ENCODE measurements around the gene KRTAP5-3.
"Not testable (repeated sequence)": the region's sequence is repeated elsewhere in the genome, so short reads cannot be mapped to it uniquely, and the experiment has no call there.

The KRTAP5-3 gene

GRCh38 chr11:1582909-1583308 lies 25.4 kb downstream of the KRTAP5-3 start:
- not testable (repeated sequence) for DNase-seq (ENCODE audit: low read depth, low spot score)

- DNase-seq (ENCODE audit: low read depth, low spot score), result no peak
These were observed 26.3 kb downstream of the KRTAP5-3 start for GRCh38 chr11:1581976-1582375.

GRCh38 chr11:1576825-1577224 lies 31.4 kb downstream of the KRTAP5-3 start:
- DNase-seq (ENCODE audit: low read depth, low spot score), result no peak

- not testable (repeated sequence) for DNase-seq (ENCODE audit: low read depth, low spot score)
These were observed 32.5 kb downstream of the KRTAP5-3 start for GRCh38 chr11:1575756-1576155.

GRCh38 chr11:1574933-1575242 lies 33.4 kb downstream of the KRTAP5-3 start:
- no peak for DNase-seq (ENCODE audit: low read depth, low spot score)

GRCh38 chr11:1574238-1574932 lies 33.9 kb downstream of the KRTAP5-3 start:
- no peak for DNase-seq (ENCODE audit: low read depth, low spot score)

- no peak for DNase-seq (ENCODE audit: low read depth, low spot score)
These were observed 34.4 kb downstream of the KRTAP5-3 start for GRCh38 chr11:1573903-1574237.

- no peak for DNase-seq (ENCODE audit: low read depth, low spot score)
These were observed 35.0 kb downstream of the KRTAP5-3 start for GRCh38 chr11:1573077-1573902.

- no peak for DNase-seq (ENCODE audit: low read depth, low spot score)
These were observed 35.8 kb downstream of the KRTAP5-3 start, which contains the start of gene DUSP8 for GRCh38 chr11:1572197-1573076. Gene DUSP8 (minus strand): TSS chr11:1572271. CDS start chr11:1565826, 6,445 bp downstream.

- DNase-seq (ENCODE audit: low read depth, low spot score), result no peak
These were observed 36.5 kb downstream of the KRTAP5-3 start for GRCh38 chr11:1571760-1572196.

GRCh38 chr11:1570896-1571759 lies 37.1 kb downstream of the KRTAP5-3 start:
- DNase-seq (ENCODE audit: low read depth, low spot score), result no peak

GRCh38 chr11:1570531-1570895 lies 37.8 kb downstream of the KRTAP5-3 start:
- DNase-seq (ENCODE audit: low read depth, low spot score), result no peak

GRCh38 chr11:1570001-1570453 lies 38.2 kb downstream of the KRTAP5-3 start:
- no peak for DNase-seq (ENCODE audit: low read depth, low spot score)

GRCh38 chr11:1569251-1569780 lies 38.9 kb downstream of the KRTAP5-3 start:
- DNase-seq (ENCODE audit: low read depth, low spot score), result no peak

GRCh38 chr11:1568441-1568911 lies 39.8 kb downstream of the KRTAP5-3 start:
- DNase-seq (ENCODE audit: low read depth, low spot score), result no peak

GRCh38 chr11:1567721-1568100 lies 40.6 kb downstream of the KRTAP5-3 start:
- DNase-seq (ENCODE audit: low read depth, low spot score), result no peak

- DNase-seq (ENCODE audit: low read depth, low spot score), result no peak
These were observed 41.1 kb downstream of the KRTAP5-3 start for GRCh38 chr11:1567052-1567720.

- DNase-seq (ENCODE audit: low read depth, low spot score), result no peak
These were observed 41.7 kb downstream of the KRTAP5-3 start for GRCh38 chr11:1566381-1567051.

GRCh38 chr11:1565904-1566247 lies 42.4 kb downstream of the KRTAP5-3 start:
- no peak for DNase-seq (ENCODE audit: low read depth, low spot score)
